ENCODE measurements around the gene MRGPRG. TPM values are rescaled to one million over a fixed set of nuclear protein-coding genes. Genes with fewer than 3 reads are reported as not detected.
A peak's percentile ranks its signal among the peaks of the same experiment; 100 is the strongest.
"Not testable (repeated sequence)": the region's sequence is repeated elsewhere in the genome, so short reads cannot be mapped to it uniquely, and the experiment has no call there.

MRGPRG gene
- total RNA-seq, 1 donor from 2014 or later, result not detected

- DNase-seq (ENCODE audit: low spot score), result no peak
Observed at GRCh38 chr11:3176487-3176886, 42.1 kb downstream of the MRGPRG start.

DNA sequence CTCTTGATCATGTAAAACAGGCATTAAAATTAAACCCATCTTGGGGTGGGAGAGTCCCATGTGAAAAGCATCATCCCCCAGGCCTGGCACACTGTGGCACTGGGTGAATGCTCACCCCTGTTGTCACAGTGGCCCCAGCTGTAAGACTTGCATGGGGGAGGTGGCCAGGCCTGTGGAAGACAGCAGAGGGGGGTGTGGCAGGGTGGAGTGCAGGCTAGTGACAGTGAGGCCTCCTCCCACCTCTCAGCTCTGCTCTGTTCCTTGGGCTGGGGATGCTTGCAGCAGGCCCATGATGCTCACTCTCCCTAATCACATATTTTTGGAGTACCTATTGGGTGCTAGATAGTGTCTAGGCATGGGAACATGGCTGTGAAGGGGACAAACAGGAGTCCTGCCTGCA lies 43.4 kb downstream of the MRGPRG start:
- no peak for DNase-seq (ENCODE audit: low spot score)

DNA sequence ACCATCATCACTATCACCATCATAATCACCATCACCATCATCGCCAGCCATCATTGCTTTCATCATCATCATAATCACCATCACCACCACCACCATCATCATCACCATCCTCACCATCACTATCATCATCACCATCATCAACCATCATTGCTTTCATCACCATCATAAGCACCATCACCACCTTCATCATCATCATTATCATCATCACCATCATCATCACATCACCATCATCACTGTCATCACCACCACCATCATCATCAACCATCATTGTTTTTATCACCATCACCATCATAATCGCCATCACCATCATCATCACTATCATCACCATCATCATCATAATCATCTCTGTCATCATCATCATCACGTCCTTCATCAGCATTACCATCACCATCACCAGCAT lies 44.2 kb downstream of the MRGPRG start:
- DNase-seq (ENCODE audit: low spot score), result no peak

GRCh38 chr11:3173795-3174194 lies 44.8 kb downstream of the MRGPRG start:
- no peak for DNase-seq (ENCODE audit: low spot score)

- peak; percentile 40 for DNase-seq (ENCODE audit: low spot score)
Observed at GRCh38 chr11:3171931-3172560, 46.6 kb downstream of the MRGPRG start.

DNA sequence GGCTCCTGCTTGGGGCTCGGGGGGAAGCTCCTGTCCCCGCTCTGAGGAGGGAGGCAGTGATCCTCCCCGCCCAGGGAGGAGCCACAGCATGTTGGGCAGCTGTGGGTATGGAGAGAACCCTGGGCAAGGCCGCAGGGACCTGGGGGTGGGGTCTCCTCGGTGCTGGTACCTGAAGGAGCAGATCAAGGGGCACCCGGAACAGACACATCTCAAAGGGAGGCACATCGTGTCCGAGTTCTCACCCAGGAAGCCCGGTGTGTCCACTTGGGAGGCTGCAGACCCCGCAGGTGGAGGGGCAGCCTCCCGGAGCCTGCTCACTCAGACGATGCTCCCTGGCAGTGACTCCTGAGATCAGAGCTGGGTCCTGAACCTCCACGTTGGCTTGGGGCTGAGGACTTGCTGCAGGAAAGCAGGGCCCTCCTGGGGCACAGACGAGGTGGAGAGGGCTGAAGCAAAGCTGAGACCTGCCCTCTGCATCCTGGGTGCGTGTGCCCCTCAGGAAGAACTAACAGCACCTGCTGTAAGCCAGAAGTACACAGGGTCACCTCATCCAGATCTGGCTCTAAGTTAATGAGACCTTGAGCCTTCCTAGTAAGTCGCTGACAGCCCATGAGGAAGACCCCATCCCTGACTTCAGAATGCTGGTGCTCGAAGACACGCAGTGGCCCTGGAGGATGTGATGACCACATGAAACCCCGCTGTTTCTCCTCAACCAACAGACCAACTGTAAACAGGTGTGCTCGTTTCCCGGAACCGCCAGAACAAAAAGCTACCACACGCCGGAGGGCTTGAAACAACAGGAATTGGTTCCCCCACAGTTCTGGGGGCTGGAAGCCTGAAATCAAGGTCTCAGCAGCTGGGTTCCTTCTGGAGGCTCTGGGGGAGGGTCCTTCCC lies 47.6 kb downstream of the MRGPRG start:
- peak; percentile 40 for DNase-seq (ENCODE audit: low spot score)

- peak; percentile 41 for DNase-seq (ENCODE audit: low spot score)
Observed at GRCh38 chr11:3170044-3170755, 48.4 kb downstream of the MRGPRG start.

- DNase-seq (ENCODE audit: low spot score), result peak; percentile 55
Observed at GRCh38 chr11:3169255-3170043, 49.2 kb downstream of the MRGPRG start.

GRCh38 chr11:3168742-3169254 lies 49.8 kb downstream of the MRGPRG start:
- DNase-seq (ENCODE audit: low spot score), result not testable (repeated sequence)

Other genes with a start within 250 kb of the MRGPRG start
- gene NAP1L4, start 226.5 kb downstream of the MRGPRG start, total RNA-seq, result 189 TPM
- 90.0 TPM for gene CARS1, start 161.4 kb downstream of the MRGPRG start, total RNA-seq
- gene OSBPL5, start 53.5 kb downstream of the MRGPRG start, total RNA-seq, result 84.3 TPM
- 0.81 TPM for gene MRGPRE, start 13.6 kb upstream of the MRGPRG start, total RNA-seq
- 51.4 TPM for gene ZNF195, start 160.3 kb upstream of the MRGPRG start, total RNA-seq